Lower leg skin (tissue), 3 donors: Measurements from ENCODE around the gene MAP3K5.

Source experiments
- POLR2A ChIP-seq, 2 donors: fragments of 450-650 bp; IDR thresholded peaks; one replicate each; pipeline ENCODE4 v1.6.1; 2016 to 2017; ENCODE audit warnings: antibody characterized with exemption in 2 of 2, mild to moderate bottlenecking in 1 of 2, moderate library complexity in 1 of 2
- TF ChIP-seq, protein P1 (sequence below), 3 donors: fragments of 450-650 bp; IDR thresholded peaks; one replicate each; pipeline ENCODE4 v1.5.1; 2016; ENCODE audit warnings: antibody characterized with exemption in 3 of 3, mild to moderate bottlenecking in 3 of 3, moderate library complexity in 2 of 3

DNA sequence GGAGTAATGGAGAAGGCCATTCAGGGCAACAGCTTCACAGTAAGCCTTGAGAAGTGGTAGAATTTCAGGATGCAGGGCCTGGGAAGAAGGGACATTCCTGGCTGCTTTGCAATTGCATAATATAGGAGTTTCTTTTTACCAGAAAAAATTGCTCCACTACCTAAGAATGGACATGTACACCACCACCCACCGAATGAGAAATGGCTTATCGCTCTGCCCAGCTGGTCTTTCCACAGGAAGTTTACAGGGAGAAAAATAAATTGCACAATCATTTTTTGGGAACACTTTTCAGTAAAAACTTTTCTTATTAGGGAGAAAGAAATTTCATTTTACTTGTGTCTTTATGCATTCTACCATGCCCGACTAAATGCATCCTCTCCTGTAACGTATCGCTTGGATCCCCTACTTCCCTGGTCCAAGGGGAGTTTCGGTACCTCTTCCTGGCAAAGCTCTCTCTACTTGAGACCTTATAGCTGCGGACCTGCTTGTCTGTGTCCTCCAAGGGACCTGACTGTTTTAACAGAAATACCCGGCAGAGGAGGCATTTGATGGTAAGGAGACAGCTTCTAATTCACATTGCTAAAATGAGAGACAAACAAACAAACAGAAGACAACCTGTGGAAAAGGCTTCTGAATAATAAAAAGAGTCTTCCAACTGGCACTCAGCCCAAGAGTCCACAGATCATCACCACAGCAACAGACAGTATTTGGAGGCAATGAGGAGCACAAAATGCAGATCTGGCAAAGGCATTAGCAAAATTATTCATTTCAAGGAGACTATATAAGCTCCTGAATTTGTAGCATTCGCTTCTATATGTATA is 54.2 kb downstream of the MAP3K5 start:
- no peak for TF ChIP-seq POLR2A (IDR thresholded peaks at IDR 0.05)
- TF ChIP-seq, protein P1, sequence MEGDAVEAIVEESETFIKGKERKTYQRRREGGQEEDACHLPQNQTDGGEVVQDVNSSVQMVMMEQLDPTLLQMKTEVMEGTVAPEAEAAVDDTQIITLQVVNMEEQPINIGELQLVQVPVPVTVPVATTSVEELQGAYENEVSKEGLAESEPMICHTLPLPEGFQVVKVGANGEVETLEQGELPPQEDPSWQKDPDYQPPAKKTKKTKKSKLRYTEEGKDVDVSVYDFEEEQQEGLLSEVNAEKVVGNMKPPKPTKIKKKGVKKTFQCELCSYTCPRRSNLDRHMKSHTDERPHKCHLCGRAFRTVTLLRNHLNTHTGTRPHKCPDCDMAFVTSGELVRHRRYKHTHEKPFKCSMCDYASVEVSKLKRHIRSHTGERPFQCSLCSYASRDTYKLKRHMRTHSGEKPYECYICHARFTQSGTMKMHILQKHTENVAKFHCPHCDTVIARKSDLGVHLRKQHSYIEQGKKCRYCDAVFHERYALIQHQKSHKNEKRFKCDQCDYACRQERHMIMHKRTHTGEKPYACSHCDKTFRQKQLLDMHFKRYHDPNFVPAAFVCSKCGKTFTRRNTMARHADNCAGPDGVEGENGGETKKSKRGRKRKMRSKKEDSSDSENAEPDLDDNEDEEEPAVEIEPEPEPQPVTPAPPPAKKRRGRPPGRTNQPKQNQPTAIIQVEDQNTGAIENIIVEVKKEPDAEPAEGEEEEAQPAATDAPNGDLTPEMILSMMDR (IDR thresholded peaks at IDR 0.05): no peak
